OCI-LY1 (cell line): ENCODE results near the gene PTPRU.

Experiments used
- EZH2 ChIP-seq: fragments of 200-600 bp; sonication (generic), shearing (Covaris generic); IDR thresholded peaks from 2 replicates; pipeline ENCODE4 v1.8.0; 2017; ENCODE audit warnings: borderline replicate concordance, mixed run types, mild to moderate bottlenecking, antibody characterized with exemption, low read length, moderate library complexity, mixed read lengths
- TF ChIP-seq, protein P1 (sequence below): fragments of 200-600 bp; sonication (generic), shearing (Covaris generic); IDR thresholded peaks from 2 replicates; pipeline ENCODE4 v1.5.1; 2017; ENCODE audit warnings: mild to moderate bottlenecking, antibody characterized with exemption, low read length, moderate library complexity, mixed read lengths

DNA sequence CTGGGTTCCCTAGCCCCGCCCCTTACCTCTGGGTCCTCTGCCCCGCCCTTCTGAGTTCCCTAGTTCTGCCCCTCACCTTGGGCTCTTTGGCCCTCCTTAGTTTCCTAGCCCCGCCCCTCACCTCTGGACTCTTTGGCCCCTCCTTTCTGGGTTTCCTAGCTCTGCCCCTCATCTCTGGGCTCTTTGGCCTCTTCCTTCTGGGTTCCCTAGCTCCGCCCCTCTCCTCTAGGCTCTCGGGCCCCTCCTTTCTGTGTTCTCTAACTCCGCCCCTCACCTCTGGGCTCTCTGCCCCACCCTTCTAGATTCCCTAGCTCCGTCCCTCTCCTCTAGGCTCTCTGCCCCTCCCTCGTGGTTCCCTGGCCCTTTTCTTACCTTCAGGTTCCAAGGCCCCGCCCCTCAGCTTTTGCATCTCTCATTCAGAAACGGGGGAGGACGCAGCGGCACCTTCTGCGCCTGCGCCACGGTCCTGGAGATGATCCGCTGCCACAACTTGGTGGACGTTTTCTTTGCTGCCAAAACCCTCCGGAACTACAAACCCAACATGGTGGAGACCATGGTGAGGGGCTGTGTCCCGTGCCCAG is 88.5 kb downstream of the PTPRU start:
- TF ChIP-seq, protein P1, sequence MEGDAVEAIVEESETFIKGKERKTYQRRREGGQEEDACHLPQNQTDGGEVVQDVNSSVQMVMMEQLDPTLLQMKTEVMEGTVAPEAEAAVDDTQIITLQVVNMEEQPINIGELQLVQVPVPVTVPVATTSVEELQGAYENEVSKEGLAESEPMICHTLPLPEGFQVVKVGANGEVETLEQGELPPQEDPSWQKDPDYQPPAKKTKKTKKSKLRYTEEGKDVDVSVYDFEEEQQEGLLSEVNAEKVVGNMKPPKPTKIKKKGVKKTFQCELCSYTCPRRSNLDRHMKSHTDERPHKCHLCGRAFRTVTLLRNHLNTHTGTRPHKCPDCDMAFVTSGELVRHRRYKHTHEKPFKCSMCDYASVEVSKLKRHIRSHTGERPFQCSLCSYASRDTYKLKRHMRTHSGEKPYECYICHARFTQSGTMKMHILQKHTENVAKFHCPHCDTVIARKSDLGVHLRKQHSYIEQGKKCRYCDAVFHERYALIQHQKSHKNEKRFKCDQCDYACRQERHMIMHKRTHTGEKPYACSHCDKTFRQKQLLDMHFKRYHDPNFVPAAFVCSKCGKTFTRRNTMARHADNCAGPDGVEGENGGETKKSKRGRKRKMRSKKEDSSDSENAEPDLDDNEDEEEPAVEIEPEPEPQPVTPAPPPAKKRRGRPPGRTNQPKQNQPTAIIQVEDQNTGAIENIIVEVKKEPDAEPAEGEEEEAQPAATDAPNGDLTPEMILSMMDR, result no peak
- TF ChIP-seq EZH2, result no peak
